HCT116 (cell line): ENCODE results near the gene PROK2. TPM values are rescaled to one million over a fixed set of nuclear protein-coding genes. Genes with fewer than 3 reads are reported as not detected.

ENCODE experiments used
- ATAC-seq: fragments of 200-7000 bp; cut with Tn5 transposase; 2 replicates; pipeline ENCODE4 v1.9.1; 2020; ENCODE audit warnings: mild to moderate bottlenecking, moderate library complexity
- BruUV-seq: library from RNA; stranded (reverse); fragments of 400-500 nt; replicated peaks from 2 replicates; lab custom pipeline; 2021; lab: Mats Ljungman, UMichigan
- CTCF ChIA-PET: fragments of 300-600 bp; sonication (Branson Sonifier 250); formaldehyde crosslinking; loops from one replicate; lab custom pipeline; 2021; ENCODE audit warnings: antibody characterized with exemption; lab: Charles Lee
- POLR2A ChIA-PET: fragments of 300-600, 350-600 bp; sonication (Branson Sonifier 250); formaldehyde crosslinking; loops from one replicate; lab custom pipeline; 2021; ENCODE audit warnings: antibody characterized with exemption; lab: Charles Lee
- RAD21 ChIA-PET, 2 experiments: fragments of 300-600 bp; sonication (Branson Sonifier 250); formaldehyde crosslinking; loops; one replicate each; lab custom pipeline; 2023; ENCODE audit warnings: low total read pairs in 2 of 2; ENCODE audit not compliant: uncharacterized antibody in 2 of 2, unreplicated experiment in 2 of 2, low non-redundant PET in 1 of 2; lab: Charles Lee
- DNase-seq: peaks from one replicate; pipeline ENCODE4 v3.0.0-alpha.2; 2010; ENCODE audit warnings: low read depth, low spot score
- H2AFZ ChIP-seq: fragments of 200-600 bp; shearing (Covaris generic), sonication (generic); 2 replicates; pipeline ENCODE4 v1.6.1; 2017; ENCODE audit warnings: low read depth, mixed run types, mixed read lengths, antibody characterized with exemption, low read length; ENCODE audit not compliant: poor library complexity, severe bottlenecking
- H3K27ac ChIP-seq: 2 replicates; pipeline ENCODE4 v1.5.1; 2012; ENCODE audit warnings: low read depth, low read length
- H3K27me3 ChIP-seq: fragments of 200-600 bp; sonication (generic); 2 replicates; pipeline ENCODE4 v1.6.1; 2016; ENCODE audit warnings: mixed run types, low read length, mixed read lengths; ENCODE audit not compliant: insufficient read depth
- H3K36me3 ChIP-seq, 2 experiments: fragments of 200-500 bp in 1 of 2; fragments of 200-600 bp in 1 of 2; sonication (Bioruptor generic) in 1 of 2; sonication (generic) in 1 of 2; 2 replicates each; pipeline versions ENCODE4 v1.5.1 to v1.6.1; 2014 to 2016; ENCODE audit warnings: low read length in 2 of 2, inconsistent platforms in 1 of 2, mixed read lengths in 1 of 2, mixed run types in 1 of 2; ENCODE audit not compliant: insufficient read depth in 2 of 2, control insufficient read depth in 1 of 2
- H3K4me1 ChIP-seq, 2 experiments: fragments of 200-600 bp in 1 of 2; sonication (generic) in 1 of 2; 2 replicates each; pipeline versions ENCODE4 v1.5.1 to v1.6.1; 2012 to 2017; ENCODE audit warnings: low read length in 2 of 2, inconsistent platforms in 1 of 2, mild to moderate bottlenecking in 1 of 2, mixed read lengths in 1 of 2, mixed run types in 1 of 2, moderate library complexity in 1 of 2; ENCODE audit not compliant: insufficient read depth in 2 of 2, control insufficient read depth in 1 of 2
- H3K4me2 ChIP-seq: fragments of 200-600 bp; sonication (generic); 2 replicates; pipeline ENCODE4 v1.6.1; 2017; ENCODE audit warnings: mixed run types, low read length, mixed read lengths
- H3K4me3 ChIP-seq, 2 experiments: fragments of 200-600 bp in 1 of 2; sonication (generic) in 1 of 2; replicated peaks in 1 of 2; 2 replicates each; pipeline ENCODE4 v1.5.1; 2011 to 2016; ENCODE audit warnings: low read length in 2 of 2, control low read depth in 1 of 2, low read depth in 1 of 2, mild to moderate bottlenecking in 1 of 2, mixed read lengths in 1 of 2, mixed run types in 1 of 2
- H3K79me2 ChIP-seq: fragments of 200-600 bp; sonication (generic); 2 replicates; pipeline ENCODE4 v1.6.1; 2017; ENCODE audit warnings: mild to moderate bottlenecking, mixed run types, low read length, moderate library complexity, mixed read lengths; ENCODE audit not compliant: insufficient read depth
- H3K9ac ChIP-seq: fragments of 200-600 bp; sonication (generic); 2 replicates; pipeline ENCODE4 v1.6.1; 2016; ENCODE audit warnings: low read length, mixed read lengths
- H3K9me2 ChIP-seq: fragments of 200-600 bp; sonication (generic), shearing (Covaris generic); 2 replicates; pipeline ENCODE4 v1.6.1; 2017; ENCODE audit warnings: mixed run types, mild to moderate bottlenecking, moderate library complexity; ENCODE audit not compliant: insufficient read depth
- H3K9me3 ChIP-seq, 2 experiments: fragments of 200-500 bp in 1 of 2; fragments of 200-600 bp in 1 of 2; sonication (Bioruptor generic) in 1 of 2; sonication (generic) in 1 of 2; 2 replicates each; pipeline ENCODE4 v1.6.1; 2014 to 2017; ENCODE audit warnings: low read length in 2 of 2, mixed read lengths in 2 of 2, inconsistent platforms in 1 of 2, low read depth in 1 of 2, mild to moderate bottlenecking in 1 of 2, mixed run types in 1 of 2, moderate library complexity in 1 of 2; ENCODE audit not compliant: control insufficient read depth in 1 of 2, insufficient read depth in 1 of 2
- H4K20me1 ChIP-seq: fragments of 200-600 bp; sonication (generic), shearing (Covaris generic); 2 replicates; pipeline ENCODE4 v1.6.1; 2017; ENCODE audit warnings: mixed run types, mild to moderate bottlenecking, moderate library complexity; ENCODE audit not compliant: insufficient read depth
- ATF3 ChIP-seq: IDR thresholded peaks from 2 replicates; pipeline ENCODE4 v1.6.1; 2012
- CEBPB ChIP-seq: IDR thresholded peaks from 2 replicates; pipeline ENCODE4 v1.6.1; 2012; ENCODE audit warnings: low read depth
- EZH2phosphoT487 ChIP-seq: fragments of 200-600 bp; IDR thresholded peaks from 2 replicates; pipeline ENCODE4 v1.6.1; 2018; ENCODE audit warnings: antibody characterized with exemption, borderline replicate concordance
- JUND ChIP-seq: IDR thresholded peaks from 2 replicates; pipeline ENCODE4 v1.6.1; 2012
- MAX ChIP-seq: IDR thresholded peaks from 2 replicates; pipeline ENCODE4 v1.6.1; 2012
- POLR2A ChIP-seq: IDR thresholded peaks from 2 replicates; pipeline ENCODE4 v1.7.0; 2011; ENCODE audit warnings: borderline replicate concordance; ENCODE audit not compliant: insufficient read depth, insufficient read length; ENCODE audit errors: extremely low read depth
- SP1 ChIP-seq: IDR thresholded peaks from 2 replicates; pipeline ENCODE4 v1.6.1; 2012; ENCODE audit warnings: low read depth
- SRF ChIP-seq: IDR thresholded peaks from 2 replicates; pipeline ENCODE4 v1.6.1; 2012; ENCODE audit warnings: low read depth
- intact Hi-C: fragments of 100-400 bp; cut with micrococcal nuclease; formaldehyde crosslinking; loops from 2 replicates; pipeline ENCODE4 v1.10.0; 2022
- total RNA-seq: library from RNA; stranded (reverse); gene quantifications from one replicate; pipeline ENCODE4 v1.2.1, GENCODE V29; 2021; ENCODE audit not compliant: unreplicated experiment
- TF ChIP-seq, protein P1 (sequence below), 3 experiments: fragments of 200-600 bp in 1 of 3; sonication (generic) in 1 of 3; IDR thresholded peaks in 2 of 3; conservative IDR thresholded peaks in 1 of 3; 2 replicates each; pipeline ENCODE4 v1.5.1; 2012 to 2017; ENCODE audit warnings: low read depth in 2 of 3, low read length in 2 of 3, antibody characterized with exemption in 1 of 3, borderline replicate concordance in 1 of 3, control low read depth in 1 of 3, mild to moderate bottlenecking in 1 of 3, mixed read lengths in 1 of 3, mixed run types in 1 of 3, moderate library complexity in 1 of 3; ENCODE audit not compliant: insufficient read depth in 1 of 3

The PROK2 gene
- total RNA-seq, 1 experiment from 2014 or later = not detected

DNA sequence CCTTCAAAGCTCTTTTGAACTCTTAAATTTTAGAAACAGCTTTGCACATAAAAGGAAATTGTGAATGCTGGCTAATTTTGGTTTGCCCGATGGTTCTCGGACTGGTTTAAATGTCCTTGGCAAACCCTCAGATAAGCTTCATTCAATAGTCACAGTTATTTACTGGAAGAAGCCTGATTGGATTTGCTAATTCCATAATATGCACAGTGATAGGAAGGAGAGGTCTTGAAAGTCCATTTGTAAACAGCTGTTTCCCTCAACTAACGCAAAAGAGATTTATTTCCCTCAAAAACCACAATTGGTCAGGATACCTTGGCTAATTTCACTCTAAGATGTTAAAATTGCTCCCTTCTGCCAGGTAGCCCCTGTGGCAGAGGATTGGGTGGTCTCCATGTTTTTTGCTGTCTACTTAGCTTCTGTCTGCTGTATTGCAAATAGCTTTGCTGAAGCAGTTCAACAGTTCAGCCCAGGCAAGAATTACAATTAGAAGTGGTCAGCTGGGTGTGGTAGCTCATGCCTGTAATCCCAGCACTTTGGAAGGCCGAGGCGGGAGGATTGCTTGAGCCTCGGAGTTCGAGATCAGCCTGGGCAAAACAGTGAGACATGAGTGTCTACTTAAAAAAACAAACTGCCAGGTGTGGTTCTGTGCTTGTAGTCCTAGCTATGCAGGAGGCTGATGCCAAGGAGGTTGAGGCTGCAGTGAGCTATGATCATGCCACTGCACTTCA is 30.6 kb upstream of the PROK2 start:
- ChIA-PET CTCF (no interaction called here), RAD21 (no interaction called here), POLR2A (no interaction called here)
- Histone ChIP-seq H3K9ac (no peak overlapping the region), H3K27ac (no peak overlapping the region), H3K4me2 (no peak overlapping the region), H3K4me3 (no peak overlapping the region), H3K36me3 (no peaks in the 10 kb centered on the region), H3K4me1 (no peaks in the 10 kb centered on the region), H4K20me1 (no peaks in the 10 kb centered on the region), H3K9me3 (no peaks in the 10 kb centered on the region), H3K79me2 (no peaks in the 10 kb centered on the region), H2AFZ (no peak overlapping the region), H3K27me3 (no peaks in the 10 kb centered on the region; the same call in 1 of the 2 replicates), H3K9me2 (no peaks in the 10 kb centered on the region)
- DNase-seq (no peak), ATAC-seq (no peak)
- intact Hi-C loops = no loop called here
- no TSS peak for BruUV-seq
- TF ChIP-seq MAX (no peak), CEBPB (no peak), EZH2phosphoT487 (no peak)

DNA sequence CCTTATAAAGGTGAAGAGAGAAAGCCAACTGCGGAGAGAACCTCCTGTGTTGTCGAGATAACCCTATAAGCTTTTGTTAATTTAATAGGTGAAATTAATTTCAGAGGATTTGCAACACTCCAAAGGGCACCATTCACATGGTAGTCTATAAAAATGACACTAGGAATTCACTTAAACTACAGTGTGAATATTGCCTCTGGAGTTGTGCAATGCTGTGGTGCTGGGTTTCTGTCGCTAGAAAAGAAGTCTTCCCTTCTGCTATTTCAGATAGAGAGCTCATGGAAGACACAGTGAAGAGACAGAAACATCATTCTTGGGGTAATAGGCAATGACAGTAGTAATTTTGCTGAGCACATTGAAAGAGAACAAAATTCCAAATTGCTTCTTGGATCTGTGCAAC is 28.8 kb upstream of the PROK2 start:
- no TSS peak for BruUV-seq

More for the DNA sequence above, 28.8 kb upstream of the PROK2 start:
- Histone ChIP-seq H3K9me3 (no peaks in the 10 kb centered on the region), H3K4me3 (no peak overlapping the region), H2AFZ (no peak overlapping the region), H3K4me2 (no peak overlapping the region), H4K20me1 (no peaks in the 10 kb centered on the region), H3K4me1 (no peaks in the 10 kb centered on the region), H3K36me3 (no peaks in the 10 kb centered on the region), H3K27ac (no peak overlapping the region), H3K9me2 (no peaks in the 10 kb centered on the region), H3K27me3 (no peaks in the 10 kb centered on the region; the same call in 1 of the 2 replicates), H3K9ac (no peak overlapping the region), H3K79me2 (no peaks in the 10 kb centered on the region)
- TF ChIP-seq SRF = no peak
- TF ChIP-seq MAX = no peak
- no peak for TF ChIP-seq JUND
- TF ChIP-seq, protein P1, sequence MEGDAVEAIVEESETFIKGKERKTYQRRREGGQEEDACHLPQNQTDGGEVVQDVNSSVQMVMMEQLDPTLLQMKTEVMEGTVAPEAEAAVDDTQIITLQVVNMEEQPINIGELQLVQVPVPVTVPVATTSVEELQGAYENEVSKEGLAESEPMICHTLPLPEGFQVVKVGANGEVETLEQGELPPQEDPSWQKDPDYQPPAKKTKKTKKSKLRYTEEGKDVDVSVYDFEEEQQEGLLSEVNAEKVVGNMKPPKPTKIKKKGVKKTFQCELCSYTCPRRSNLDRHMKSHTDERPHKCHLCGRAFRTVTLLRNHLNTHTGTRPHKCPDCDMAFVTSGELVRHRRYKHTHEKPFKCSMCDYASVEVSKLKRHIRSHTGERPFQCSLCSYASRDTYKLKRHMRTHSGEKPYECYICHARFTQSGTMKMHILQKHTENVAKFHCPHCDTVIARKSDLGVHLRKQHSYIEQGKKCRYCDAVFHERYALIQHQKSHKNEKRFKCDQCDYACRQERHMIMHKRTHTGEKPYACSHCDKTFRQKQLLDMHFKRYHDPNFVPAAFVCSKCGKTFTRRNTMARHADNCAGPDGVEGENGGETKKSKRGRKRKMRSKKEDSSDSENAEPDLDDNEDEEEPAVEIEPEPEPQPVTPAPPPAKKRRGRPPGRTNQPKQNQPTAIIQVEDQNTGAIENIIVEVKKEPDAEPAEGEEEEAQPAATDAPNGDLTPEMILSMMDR (IDR thresholded peaks at IDR 0.05 in 2 of 3, conservative IDR thresholded peaks at IDR 0.05 in 1 of 3; ENCODE audit: borderline replicate concordance in 1 of 3, insufficient read depth in 1 of 3, low read depth in 2 of 3, low read length in 2 of 3) = no peak
- no peak for TF ChIP-seq SP1
- no peak for TF ChIP-seq POLR2A
- TF ChIP-seq ATF3 = no peak
- intact Hi-C loops = no loop called here
- ChIA-PET RAD21 (no interaction called here), CTCF (no interaction called here), POLR2A (no interaction called here)
- no peak for DNase-seq
- no peak for ATAC-seq
